H1 (cell line): Measurements from ENCODE around the gene WDR7. TPM values are rescaled to one million over a fixed set of nuclear protein-coding genes. Genes with fewer than 3 reads are reported as not detected.

Experiments
- E2F6 ChIP-seq: IDR thresholded peaks from 2 replicates; pipeline ENCODE4 v1.6.1; 2012; ENCODE audit warnings: inconsistent platforms
- GABPA ChIP-seq: IDR thresholded peaks from 2 replicates; pipeline ENCODE4 v1.6.1; 2011; ENCODE audit warnings: mild to moderate bottlenecking, low read length, moderate library complexity, borderline replicate concordance; ENCODE audit not compliant: insufficient read depth
- SUZ12 ChIP-seq: fragments of 200-600 bp; sonication (generic); IDR thresholded peaks from 2 replicates; pipeline ENCODE4 v1.6.1; 2012; ENCODE audit warnings: mild to moderate bottlenecking, inconsistent platforms, low read length, moderate library complexity, mixed read lengths
- polyA plus RNA-seq, 7 experiments: library from polyadenylated mRNA; depleted of rRNA in 3 of 7; stranded (reverse) in 5 of 7; unstranded in 2 of 7; fragments of >200 nt in 5 of 7; fragments of 200-250 nt in 2 of 7; gene quantifications; 1 replicate in 5 of 7; 2 replicates in 1 of 7; 4 replicates in 1 of 7; pipeline versions ENCODE4 v1.2.1 to v1.2.3, GENCODE V29; 2011 to 2013; ENCODE audit warnings: missing spikeins in 2 of 7, mixed read lengths in 2 of 7
- total RNA-seq: library from RNA; stranded (reverse); fragmentation: NEBNext Ultra II Directional; extraction: Animal tissue kit (Norgen Biotek cat#: 25700); gene quantifications from 2 replicates; pipeline ENCODE4 v1.2.1, GENCODE V29; 2021

The WDR7 gene
- total and polyA plus RNA-seq, 2 of the 8 experiments (the other 6 are each of a cell fraction or from before 2014, with no cell fraction given) = 5.5 to 15.2 TPM

GRCh38 chr18:56615738-56616520, 35.2 kb upstream of the WDR7 start (continued):
- TF ChIP-seq SUZ12 = no peak
- no peak for TF ChIP-seq GABPA
- TF ChIP-seq E2F6 = no peak
